IPS-18a (cell line): ENCODE data around the gene MYOT.

Experiments
- H3K27ac ChIP-seq: one replicate; pipeline ENCODE4 v1.5.1; 2013; ENCODE audit warnings: low read length
- H3K27me3 ChIP-seq: one replicate; pipeline ENCODE4 v1.6.1; 2013; ENCODE audit warnings: mild to moderate bottlenecking, low read length; ENCODE audit not compliant: control insufficient read depth, insufficient read depth
- H3K36me3 ChIP-seq: one replicate; pipeline ENCODE4 v1.6.1; 2013; ENCODE audit warnings: low read depth, low read length; ENCODE audit not compliant: control insufficient read depth
- H3K4me1 ChIP-seq: one replicate; pipeline ENCODE4 v1.6.1; 2013; ENCODE audit warnings: low read depth, low read length; ENCODE audit not compliant: control insufficient read depth
- H3K4me3 ChIP-seq: one replicate; pipeline ENCODE4 v1.5.1; 2013; ENCODE audit warnings: low read length
- H3K9ac ChIP-seq: one replicate; pipeline ENCODE4 v1.6.1; 2013; ENCODE audit warnings: mild to moderate bottlenecking, low read length, moderate library complexity
- H3K9me3 ChIP-seq: one replicate; pipeline ENCODE4 v1.6.1; 2013; ENCODE audit warnings: low read depth, low read length; ENCODE audit not compliant: control insufficient read depth

MYOT gene

DNA sequence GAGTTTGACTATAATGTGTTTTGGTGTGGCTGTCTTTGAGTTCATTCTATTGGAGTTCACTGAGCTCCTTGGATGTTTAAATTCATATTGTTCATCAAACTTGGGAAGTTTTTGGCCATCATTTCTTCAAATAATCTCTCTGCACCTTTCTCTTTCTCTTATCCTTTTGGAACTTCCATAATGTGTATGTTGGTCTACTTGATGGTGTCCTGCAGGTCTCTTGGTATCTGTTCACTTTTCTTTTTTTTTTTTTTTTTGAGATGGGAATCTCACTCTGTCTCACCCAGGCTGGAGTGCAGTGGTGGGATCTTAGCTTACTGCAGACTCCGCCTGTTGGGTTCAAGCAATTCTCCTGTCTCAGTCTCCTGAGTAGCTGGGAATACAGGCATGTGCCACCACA, 49.3 kb downstream of the MYOT start:
- H3K27me3 ChIP-seq = no peaks in the 10 kb centered on the region
- no peaks in the 10 kb centered on the region for H3K36me3 ChIP-seq
- no peaks in the 10 kb centered on the region for H3K4me1 ChIP-seq
- no peak overlapping the region for H3K4me3 ChIP-seq
- H3K9ac ChIP-seq = no peak overlapping the region
- no peaks in the 10 kb centered on the region for H3K9me3 ChIP-seq
- no peak overlapping the region for H3K27ac ChIP-seq

- no peak overlapping the region for H3K9ac ChIP-seq
- H3K27ac ChIP-seq = no peak overlapping the region
- H3K36me3 ChIP-seq = no peaks in the 10 kb centered on the region
- H3K27me3 ChIP-seq = no peaks in the 10 kb centered on the region
- no peak overlapping the region for H3K4me3 ChIP-seq
- H3K9me3 ChIP-seq = no peaks in the 10 kb centered on the region
- no peaks in the 10 kb centered on the region for H3K4me1 ChIP-seq
These were observed 54.3 kb downstream of the MYOT start for GRCh38 chr5:137921931-137922330.

DNA sequence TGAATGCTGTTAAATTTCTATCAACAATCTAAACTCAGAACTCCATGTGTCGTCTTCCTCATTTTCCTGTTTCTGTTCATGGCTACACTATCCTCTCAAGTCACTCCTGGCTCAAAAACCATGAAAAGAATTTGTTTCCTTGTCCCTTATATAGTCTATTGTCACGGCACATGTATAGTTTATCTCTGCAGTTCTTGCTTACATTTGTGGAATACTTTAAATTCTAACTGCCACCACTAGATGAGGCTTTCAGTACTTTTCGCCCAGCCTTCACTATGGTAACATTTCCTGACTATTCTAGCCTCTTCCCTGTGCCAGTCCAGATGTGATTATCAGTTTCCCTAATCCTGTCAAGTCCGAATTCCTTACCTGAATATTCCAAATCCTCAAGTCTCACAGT, 56.2 kb downstream of the MYOT start:
- Histone ChIP-seq H3K4me3 (no peak overlapping the region), H3K4me1 (no peaks in the 10 kb centered on the region), H3K9ac (no peak overlapping the region), H3K27ac (no peak overlapping the region), H3K9me3 (no peaks in the 10 kb centered on the region), H3K27me3 (no peaks in the 10 kb centered on the region), H3K36me3 (no peaks in the 10 kb centered on the region)

- Histone ChIP-seq H3K27me3 (no peaks in the 10 kb centered on the region), H3K36me3 (peaks cover 6% of the 10 kb centered on the region), H3K9ac (no peak overlapping the region), H3K9me3 (no peaks in the 10 kb centered on the region), H3K4me1 (no peaks in the 10 kb centered on the region), H3K4me3 (no peak overlapping the region), H3K27ac (no peak overlapping the region)
These were observed 65.1 kb downstream of the MYOT start for GRCh38 chr5:137932800-137933199.

DNA sequence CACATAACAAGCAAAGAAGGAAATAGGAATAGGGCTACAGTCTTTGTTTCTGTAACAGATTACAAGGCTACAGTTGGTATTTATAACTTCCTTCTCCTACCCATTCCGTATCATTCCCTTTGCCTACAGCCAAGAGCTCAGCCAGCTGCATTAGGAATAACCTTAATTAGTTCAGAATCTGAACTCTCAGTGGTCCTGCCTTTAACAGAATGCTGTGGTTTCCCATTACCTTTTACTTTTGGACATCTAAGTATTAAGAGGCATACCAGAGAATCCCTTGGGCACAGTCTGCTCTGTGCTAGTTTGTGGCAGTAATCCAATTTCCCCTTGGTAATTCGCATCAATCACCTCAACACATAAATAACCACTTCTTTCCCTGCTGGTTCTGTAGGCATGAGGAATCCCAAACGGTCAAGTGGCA, 65.8 kb downstream of the MYOT start:
- Histone ChIP-seq H3K4me3 (no peak overlapping the region), H3K27ac (no peak overlapping the region), H3K27me3 (no peaks in the 10 kb centered on the region)

DNA sequence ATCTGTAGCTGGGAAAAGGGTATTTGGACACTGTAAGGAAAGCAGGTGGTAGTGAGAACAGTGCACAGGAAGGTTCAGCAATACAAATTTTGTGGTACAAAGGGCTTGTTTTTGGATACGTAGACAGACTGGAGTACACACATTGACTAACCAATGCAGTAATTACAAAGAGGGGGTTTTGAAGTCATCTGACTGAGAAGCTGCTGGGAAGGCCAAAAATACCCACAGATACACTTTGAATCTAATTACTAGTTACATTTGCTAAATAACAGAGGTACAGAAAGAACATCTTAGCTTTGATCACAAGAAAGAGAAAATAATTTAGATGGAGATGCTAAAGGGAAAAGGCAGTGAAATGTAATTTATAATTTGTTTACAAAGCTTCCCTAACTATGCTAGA, 67.5 kb downstream of the MYOT start:
- no peak overlapping the region for H3K4me3 ChIP-seq
- no peaks in the 10 kb centered on the region for H3K4me1 ChIP-seq

More for the DNA sequence above, 65.8 kb downstream of the MYOT start:
- Histone ChIP-seq H3K9me3 (no peaks in the 10 kb centered on the region), H3K9ac (no peak overlapping the region), H3K36me3 (peaks cover 6% of the 10 kb centered on the region), H3K4me1 (no peaks in the 10 kb centered on the region)

GRCh38 chr5:137935694-137936093, 68.0 kb downstream of the MYOT start:
- no peaks in the 10 kb centered on the region for H3K4me1 ChIP-seq
- H3K9ac ChIP-seq = no peak overlapping the region
- no peaks in the 10 kb centered on the region for H3K9me3 ChIP-seq
- H3K4me3 ChIP-seq = no peak overlapping the region
- H3K27ac ChIP-seq = no peak overlapping the region
- H3K36me3 ChIP-seq = peaks cover 28% of the 10 kb centered on the region
- no peaks in the 10 kb centered on the region for H3K27me3 ChIP-seq

More for the DNA sequence above, 67.5 kb downstream of the MYOT start:
- no peaks in the 10 kb centered on the region for H3K27me3 ChIP-seq
- no peak overlapping the region for H3K27ac ChIP-seq
- no peak overlapping the region for H3K9ac ChIP-seq
- no peaks in the 10 kb centered on the region for H3K9me3 ChIP-seq
- peaks cover 23% of the 10 kb centered on the region for H3K36me3 ChIP-seq
